Measurements from ENCODE around the gene ANKS1A.

ANKS1A gene

DNA sequence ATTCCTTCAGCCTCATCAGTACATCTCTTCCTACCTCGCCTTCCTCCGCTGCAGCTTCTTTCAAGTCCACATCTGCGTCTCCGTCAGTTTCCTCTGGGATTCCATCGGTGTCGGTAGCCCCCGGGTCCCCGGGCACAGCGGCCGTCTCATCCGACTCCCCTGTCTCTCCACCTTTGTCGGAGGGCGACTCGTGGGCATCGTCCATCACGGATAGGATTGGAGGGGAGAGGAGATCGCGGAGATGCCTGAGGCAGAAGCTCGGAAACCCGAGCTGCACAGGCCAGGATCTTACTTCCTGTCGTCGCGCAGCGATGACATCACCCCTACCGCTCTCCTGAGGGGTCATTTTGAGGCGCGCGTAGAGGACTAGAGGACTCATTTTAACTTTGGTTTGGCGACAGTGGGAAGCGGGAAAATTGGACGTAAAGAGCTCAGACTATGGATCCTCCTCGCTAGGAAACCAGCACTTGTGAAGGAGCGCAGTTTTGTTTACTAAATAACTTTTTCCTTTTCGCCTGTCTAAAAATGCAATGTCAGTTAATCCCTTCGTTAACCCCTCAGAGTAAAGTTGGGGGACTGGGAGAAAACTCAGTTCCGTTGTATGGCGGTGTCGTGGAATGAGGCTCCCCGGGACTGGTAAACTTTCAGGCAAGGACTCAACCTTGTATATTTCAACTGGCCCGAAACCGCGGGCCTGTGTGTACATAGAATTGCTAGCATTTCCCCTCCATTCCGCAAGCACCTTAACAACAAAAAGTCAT is 1.1 kb upstream of the ANKS1A start, which contains the start of gene TAF11:
Gene TAF11, minus strand, starts transcription at position 290 of the 761 bp plus-strand sequence. Its CDS starts 85 bp downstream, at position 205.
- TF ChIP-seq EZH2phosphoT487 (IDR thresholded peaks at IDR 0.05; ENCODE audit: low read length) = no peak
- TF ChIP-seq, protein P1, sequence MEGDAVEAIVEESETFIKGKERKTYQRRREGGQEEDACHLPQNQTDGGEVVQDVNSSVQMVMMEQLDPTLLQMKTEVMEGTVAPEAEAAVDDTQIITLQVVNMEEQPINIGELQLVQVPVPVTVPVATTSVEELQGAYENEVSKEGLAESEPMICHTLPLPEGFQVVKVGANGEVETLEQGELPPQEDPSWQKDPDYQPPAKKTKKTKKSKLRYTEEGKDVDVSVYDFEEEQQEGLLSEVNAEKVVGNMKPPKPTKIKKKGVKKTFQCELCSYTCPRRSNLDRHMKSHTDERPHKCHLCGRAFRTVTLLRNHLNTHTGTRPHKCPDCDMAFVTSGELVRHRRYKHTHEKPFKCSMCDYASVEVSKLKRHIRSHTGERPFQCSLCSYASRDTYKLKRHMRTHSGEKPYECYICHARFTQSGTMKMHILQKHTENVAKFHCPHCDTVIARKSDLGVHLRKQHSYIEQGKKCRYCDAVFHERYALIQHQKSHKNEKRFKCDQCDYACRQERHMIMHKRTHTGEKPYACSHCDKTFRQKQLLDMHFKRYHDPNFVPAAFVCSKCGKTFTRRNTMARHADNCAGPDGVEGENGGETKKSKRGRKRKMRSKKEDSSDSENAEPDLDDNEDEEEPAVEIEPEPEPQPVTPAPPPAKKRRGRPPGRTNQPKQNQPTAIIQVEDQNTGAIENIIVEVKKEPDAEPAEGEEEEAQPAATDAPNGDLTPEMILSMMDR (IDR thresholded peaks at IDR 0.05; ENCODE audit: low read length) = no peak
- TF ChIP-seq EZH2 (optimal IDR thresholded peaks at IDR 0.05; ENCODE audit: low read depth, low read length) = no peak
- H3K27me3 ChIP-seq (replicated peaks; ENCODE audit: insufficient read depth, low read length) = no peaks in the 10 kb centered on the region
- H3K27ac ChIP-seq (ENCODE audit: low read length) = peak within 1 kb of the TSS; percentile 75
- H3K9me3 ChIP-seq (replicated peaks; ENCODE audit: insufficient read depth, low read length) = no peaks in the 10 kb centered on the region
- no peaks in the 10 kb centered on the region for H3K9me2 ChIP-seq (replicated peaks; ENCODE audit: insufficient read depth, low read length)
- peaks cover 63% of the 10 kb centered on the region for H3K79me2 ChIP-seq (ENCODE audit: low read length)
- H4K20me1 ChIP-seq (ENCODE audit: insufficient read depth, low read length) = no peaks in the 10 kb centered on the region
- no peaks in the 10 kb centered on the region for H3K4me1 ChIP-seq (ENCODE audit: low read length)
- H3K36me3 ChIP-seq (replicated peaks; ENCODE audit: insufficient read depth, low read length) = no peaks in the 10 kb centered on the region
- H3K4me2 ChIP-seq (ENCODE audit: low read depth, low read length) = peak within 1 kb of the TSS; percentile 90
- peaks cover 8% of the 10 kb centered on the region for H3F3A ChIP-seq (ENCODE audit: insufficient read depth, low read length)
- H3K9ac ChIP-seq (ENCODE audit: low read length) = peak within 1 kb of the TSS; percentile 90
- peak within 1 kb of the TSS; percentile 96 for H3K4me3 ChIP-seq (ENCODE audit: low read length)
- peak; percentile 91 for DNase-seq
- H2AFZ ChIP-seq (ENCODE audit: low read length) = peak within 1 kb of the TSS; percentile 94

DNA sequence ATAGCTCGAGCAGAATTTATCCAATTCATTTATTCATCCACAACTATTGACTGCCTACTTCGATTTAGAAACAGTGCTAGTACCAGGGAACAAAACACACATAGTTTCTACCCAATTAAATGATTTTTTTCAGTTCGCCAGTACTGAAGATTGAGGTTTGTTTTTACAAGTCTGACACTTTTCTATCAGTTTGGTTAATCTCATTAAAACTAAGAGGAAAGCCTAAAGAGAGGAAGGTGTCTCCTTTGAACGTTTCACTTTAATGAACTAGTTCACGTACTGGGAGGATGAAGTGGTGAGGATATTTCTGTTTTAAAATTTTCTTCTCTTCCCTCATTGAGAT is 570 bp upstream of the ANKS1A start:
- Histone ChIP-seq H3K27me3 (replicated peaks; ENCODE audit: insufficient read depth, low read length) (no peaks in the 10 kb centered on the region), H3F3A (ENCODE audit: insufficient read depth, low read length) (peaks cover 8% of the 10 kb centered on the region), H3K79me2 (ENCODE audit: low read length) (peaks cover 58% of the 10 kb centered on the region), H3K36me3 (replicated peaks; ENCODE audit: insufficient read depth, low read length) (no peaks in the 10 kb centered on the region), H3K4me3 (ENCODE audit: low read length) (peak overlapping the region; percentile 96), H3K4me1 (ENCODE audit: low read length) (no peaks in the 10 kb centered on the region), H3K9me2 (replicated peaks; ENCODE audit: insufficient read depth, low read length) (no peaks in the 10 kb centered on the region), H3K9me3 (replicated peaks; ENCODE audit: insufficient read depth, low read length) (no peaks in the 10 kb centered on the region), H2AFZ (ENCODE audit: low read length) (peak overlapping the region; percentile 94), H3K9ac (ENCODE audit: low read length) (peak overlapping the region; percentile 90), H4K20me1 (ENCODE audit: insufficient read depth, low read length) (no peaks in the 10 kb centered on the region), H3K27ac (ENCODE audit: low read length) (peak overlapping the region; percentile 75), H3K4me2 (ENCODE audit: low read depth, low read length) (peak overlapping the region; percentile 90)
- no peak for DNase-seq
- no peak for TF ChIP-seq EZH2phosphoT487 (IDR thresholded peaks at IDR 0.05; ENCODE audit: low read length)
- TF ChIP-seq EZH2 (optimal IDR thresholded peaks at IDR 0.05; ENCODE audit: low read depth, low read length) = no peak
- TF ChIP-seq, protein P1 (IDR thresholded peaks at IDR 0.05; ENCODE audit: low read length) = no peak

DNA sequence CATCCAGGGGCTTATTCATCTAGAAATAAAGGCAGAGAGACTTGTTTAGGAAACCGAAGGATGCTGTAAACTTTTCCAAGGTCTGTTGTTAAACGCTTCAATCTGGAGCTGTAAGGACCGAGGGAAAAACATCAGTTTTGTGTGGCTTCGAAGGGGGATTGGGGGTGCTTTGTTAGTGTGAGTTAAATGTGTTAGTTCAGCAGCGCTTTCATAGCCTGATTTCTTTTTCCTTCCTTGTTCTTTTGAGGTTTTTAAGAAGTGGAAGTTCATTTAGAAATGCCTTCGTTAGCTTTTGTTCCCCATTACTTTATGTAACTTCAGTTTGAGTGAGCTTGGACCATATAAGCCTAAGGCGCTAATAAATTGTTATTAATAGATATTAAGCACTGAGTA is 1.5 kb downstream of the ANKS1A start:
- Histone ChIP-seq H3K4me3 (ENCODE audit: low read length) (0 out of 2 replicates have a peak overlapping the region, but pooled peaks have one; percentile 96), H3K27me3 (replicated peaks; ENCODE audit: insufficient read depth, low read length) (no peaks in the 10 kb centered on the region), H3K4me1 (ENCODE audit: low read length) (no peaks in the 10 kb centered on the region), H3K36me3 (replicated peaks; ENCODE audit: insufficient read depth, low read length) (no peaks in the 10 kb centered on the region), H3K9ac (ENCODE audit: low read length) (peak overlapping the region; percentile 90; the same call in 1 of the 2 replicates), H3K79me2 (ENCODE audit: low read length) (peaks cover 45% of the 10 kb centered on the region), H3F3A (ENCODE audit: insufficient read depth, low read length) (peaks cover 8% of the 10 kb centered on the region; the same call in 1 of the 2 replicates), H3K9me3 (replicated peaks; ENCODE audit: insufficient read depth, low read length) (no peaks in the 10 kb centered on the region), H4K20me1 (ENCODE audit: insufficient read depth, low read length) (no peaks in the 10 kb centered on the region), H3K27ac (ENCODE audit: low read length) (no peak overlapping the region), H2AFZ (ENCODE audit: low read length) (no peak overlapping the region), H3K9me2 (replicated peaks; ENCODE audit: insufficient read depth, low read length) (no peaks in the 10 kb centered on the region), H3K4me2 (ENCODE audit: low read depth, low read length) (peak overlapping the region; percentile 72; the same call in 1 of the 2 replicates)
- TF ChIP-seq EZH2 (optimal IDR thresholded peaks at IDR 0.05; ENCODE audit: low read depth, low read length) (no peak), EZH2phosphoT487 (IDR thresholded peaks at IDR 0.05; ENCODE audit: low read length) (no peak)
- TF ChIP-seq, protein P1 (IDR thresholded peaks at IDR 0.05; ENCODE audit: low read length) = no peak
- no peak for DNase-seq

All from MM.1S (cell line).